ENCODE measurements around the gene PDE7B.

PDE7B gene

DNA sequence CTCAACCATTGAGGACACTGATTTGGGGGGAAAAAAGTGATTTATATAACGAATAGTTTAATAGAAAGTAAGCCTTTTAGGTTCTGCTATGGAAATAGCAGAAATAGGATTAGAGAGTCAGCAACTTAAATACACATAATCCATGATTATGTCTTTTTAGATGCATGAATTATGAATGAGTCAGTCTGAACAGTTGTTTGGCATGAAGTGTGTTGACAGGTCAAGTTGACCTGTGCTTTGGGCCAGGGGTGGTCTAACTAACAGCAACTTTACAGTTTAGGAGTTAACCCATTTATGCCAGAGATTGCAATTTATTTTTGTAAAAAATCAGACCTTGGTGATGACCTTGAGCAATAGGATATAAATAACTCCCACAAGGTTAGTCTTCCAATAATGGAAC, 207.4 kb downstream of the PDE7B start:
- no peak for DNase-seq
- in situ Hi-C loops (cut with HindIII; ENCODE audit: low pct_ligation_motif_present, low sequenced_read_pairs), result no loop called here
- no peaks in the 10 kb centered on the region for H3K36me3 ChIP-seq (replicated peaks)
- H3K27me3 ChIP-seq (replicated peaks), result no peaks in the 10 kb centered on the region
- TF ChIP-seq CTCF (IDR thresholded peaks at IDR 0.05; ENCODE audit: low read depth, low read length, missing control alignments), result no peak
- no peak overlapping the region for H3K4me3 ChIP-seq (ENCODE audit: low read depth, low read length)
- no peak overlapping the region for H3K27ac ChIP-seq

DNA sequence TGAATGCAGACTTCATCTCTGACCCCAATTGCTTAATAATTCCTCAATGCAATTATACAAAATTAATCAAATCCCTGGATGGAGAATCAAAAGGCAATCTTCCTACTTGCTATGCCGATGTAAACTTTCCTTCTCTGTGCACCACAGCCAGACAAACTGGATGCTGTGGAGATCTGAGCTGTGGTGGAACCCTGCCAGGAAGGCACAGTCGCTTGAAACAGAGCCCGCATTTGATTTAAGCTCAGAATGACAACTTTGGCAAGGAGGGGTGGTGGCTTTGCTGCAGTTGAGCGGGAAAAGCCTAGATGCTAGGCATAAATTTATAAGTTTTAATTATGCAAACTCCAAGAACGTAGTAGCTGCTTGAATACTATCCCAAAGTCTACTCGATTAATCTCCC, 207.8 kb downstream of the PDE7B start:
- in situ Hi-C loops (cut with HindIII; ENCODE audit: low pct_ligation_motif_present, low sequenced_read_pairs), result no loop called here
- Histone ChIP-seq H3K27ac (no peak overlapping the region), H3K27me3 (replicated peaks) (no peaks in the 10 kb centered on the region), H3K4me3 (ENCODE audit: low read depth, low read length) (no peak overlapping the region), H3K36me3 (replicated peaks) (no peaks in the 10 kb centered on the region)
- no peak for DNase-seq
- TF ChIP-seq CTCF (IDR thresholded peaks at IDR 0.05; ENCODE audit: low read depth, low read length, missing control alignments), result no peak

DNA sequence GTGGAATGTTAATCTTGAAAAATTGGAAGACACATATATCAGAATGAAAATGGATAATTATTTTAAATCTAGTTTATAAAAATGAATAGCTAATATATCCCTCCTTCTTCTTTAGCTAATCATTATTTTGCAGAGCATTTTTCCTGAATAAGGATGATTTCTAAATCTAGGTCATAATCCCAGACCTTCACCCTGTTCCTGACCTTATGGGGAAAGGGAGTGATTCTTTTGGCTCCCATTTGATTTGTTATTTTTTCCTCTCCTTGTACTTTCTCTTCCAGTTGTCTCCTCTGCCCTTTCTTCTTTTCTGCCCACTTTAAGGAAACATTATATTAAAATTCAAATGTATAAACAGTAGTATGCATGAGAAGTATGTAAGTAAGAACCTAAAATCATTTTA, 208.6 kb downstream of the PDE7B start:
- no peak for TF ChIP-seq CTCF (IDR thresholded peaks at IDR 0.05; ENCODE audit: low read depth, low read length, missing control alignments)
- in situ Hi-C loops (cut with HindIII; ENCODE audit: low pct_ligation_motif_present, low sequenced_read_pairs), result no loop called here
- H3K4me3 ChIP-seq (ENCODE audit: low read depth, low read length), result no peak overlapping the region
- no peaks in the 10 kb centered on the region for H3K27me3 ChIP-seq (replicated peaks)
- no peak for DNase-seq
- no peaks in the 10 kb centered on the region for H3K36me3 ChIP-seq (replicated peaks)
- no peak overlapping the region for H3K27ac ChIP-seq

DNA sequence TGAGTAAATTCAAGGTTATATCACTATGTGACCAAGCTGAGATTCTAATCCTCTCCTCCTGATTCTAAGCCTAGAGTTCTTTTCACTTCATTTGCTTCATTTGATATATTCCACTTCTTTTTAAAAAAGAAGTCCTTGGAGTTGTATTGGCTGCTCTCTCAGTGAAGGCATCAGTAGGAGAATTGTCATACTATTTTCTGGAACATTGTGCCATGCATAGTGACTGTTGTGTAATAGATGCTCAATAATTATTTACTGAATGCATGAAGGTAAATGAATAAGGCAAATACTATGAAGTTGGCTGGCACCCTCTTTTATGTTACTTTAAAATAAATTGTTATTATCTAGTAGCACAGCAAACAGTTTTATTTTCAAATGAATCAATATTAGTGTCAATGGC, 209.3 kb downstream of the PDE7B start:
- TF ChIP-seq CTCF (IDR thresholded peaks at IDR 0.05; ENCODE audit: low read depth, low read length, missing control alignments), result no peak
- DNase-seq, result no peak
- H3K27ac ChIP-seq, result no peak overlapping the region
- no peaks in the 10 kb centered on the region for H3K36me3 ChIP-seq (replicated peaks)
- H3K27me3 ChIP-seq (replicated peaks), result no peaks in the 10 kb centered on the region
- H3K4me3 ChIP-seq (ENCODE audit: low read depth, low read length), result no peak overlapping the region
- in situ Hi-C loops (cut with HindIII; ENCODE audit: low pct_ligation_motif_present, low sequenced_read_pairs), result no loop called here

DNA sequence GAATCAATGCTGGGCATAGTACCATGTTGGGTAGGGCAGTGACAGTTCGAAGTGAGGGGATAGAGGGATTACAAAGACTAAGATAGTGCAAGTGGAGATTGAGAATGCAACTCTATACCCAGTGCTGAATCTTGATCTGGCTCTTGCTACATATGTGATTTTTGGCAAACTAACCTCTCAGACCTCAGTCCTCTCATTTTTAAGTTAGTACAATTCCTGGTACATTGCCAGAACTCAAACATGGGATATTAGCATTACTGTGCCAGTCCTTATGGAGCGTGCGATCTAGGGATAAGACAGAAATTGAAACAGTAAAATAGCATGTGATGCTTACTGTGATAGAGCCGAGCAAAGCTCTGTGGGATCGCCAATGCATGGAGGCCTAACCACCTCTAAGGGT, 210.2 kb downstream of the PDE7B start:
- H3K27me3 ChIP-seq (replicated peaks), result no peaks in the 10 kb centered on the region
- no peak overlapping the region for H3K4me3 ChIP-seq (ENCODE audit: low read depth, low read length)
- H3K36me3 ChIP-seq (replicated peaks), result no peaks in the 10 kb centered on the region
- DNase-seq, result no peak
- TF ChIP-seq CTCF (IDR thresholded peaks at IDR 0.05; ENCODE audit: low read depth, low read length, missing control alignments), result no peak
- H3K27ac ChIP-seq, result no peak overlapping the region
- in situ Hi-C loops (cut with HindIII; ENCODE audit: low pct_ligation_motif_present, low sequenced_read_pairs), result no loop called here

- H3K4me3 ChIP-seq (ENCODE audit: low read depth, low read length), result no peak overlapping the region
- no peak for TF ChIP-seq CTCF (IDR thresholded peaks at IDR 0.05; ENCODE audit: low read depth, low read length, missing control alignments)
- in situ Hi-C loops (cut with HindIII; ENCODE audit: low pct_ligation_motif_present, low sequenced_read_pairs), result no loop called here
- H3K27ac ChIP-seq, result no peak overlapping the region
- no peaks in the 10 kb centered on the region for H3K27me3 ChIP-seq (replicated peaks)
- H3K36me3 ChIP-seq (replicated peaks), result no peaks in the 10 kb centered on the region
- DNase-seq, result peak; percentile 56
Observed at GRCh38 chr6:136063096-136063495, 211.6 kb downstream of the PDE7B start.

All from brain microvascular endothelial cell (primary cell).